HFFc6 (cell line): ENCODE measurements around the gene CPA1. TPM values are rescaled to one million over a fixed set of nuclear protein-coding genes. Genes with fewer than 3 reads are reported as not detected.
A peak's percentile ranks its signal among the peaks of the same experiment; 100 is the strongest.

ENCODE experiments used
- DNase-seq: peaks from one replicate; pipeline ENCODE4 v3.0.0-alpha.2; 2018
- H3K27ac Mint-ChIP-seq: 2 replicates; pipeline ENCODE4 v1.8.0; 2020; ENCODE audit warnings: mild to moderate bottlenecking, mixed read lengths
- H3K27me3 Mint-ChIP-seq: 2 replicates; pipeline ENCODE4 v1.8.0; 2021; ENCODE audit warnings: mild to moderate bottlenecking, moderate library complexity, mixed read lengths; ENCODE audit not compliant: insufficient read depth
- H3K36me3 Mint-ChIP-seq: 2 replicates; pipeline ENCODE4 v1.8.0; 2021; ENCODE audit warnings: low read depth, mixed read lengths
- H3K4me1 Mint-ChIP-seq: 2 replicates; pipeline ENCODE4 v1.8.0; 2020; ENCODE audit warnings: low read depth, mixed read lengths
- H3K4me3 Mint-ChIP-seq: 2 replicates; pipeline ENCODE4 v1.8.0; 2020; ENCODE audit warnings: mild to moderate bottlenecking, moderate library complexity, mixed read lengths
- H3K9me3 Mint-ChIP-seq: 2 replicates; pipeline ENCODE4 v1.8.0; 2020; ENCODE audit warnings: mild to moderate bottlenecking, mixed read lengths
- total RNA-seq, 6 experiments: library from RNA; stranded (reverse); fragmentation: NEBNext Ultra II Directional; extraction: Animal tissue kit (Norgen Biotek cat#: 25700); gene quantifications; 2 replicates in 1 of 6; 3 replicates in 5 of 6; pipeline ENCODE4 v1.2.3, GENCODE V29; 2021
- TF ChIP-seq, protein P1 (sequence below): fragments of 200-600 bp; sonication (generic); IDR thresholded peaks from 2 replicates; pipeline ENCODE4 v1.5.0; 2021; ENCODE audit warnings: antibody characterized with exemption, mild to moderate bottlenecking

Gene CPA1
- total RNA-seq, 6 experiments from 2014 or later, result not detected

- no peak for DNase-seq
- H3K27ac Mint-ChIP-seq, result no peak overlapping the region
- peaks cover 9% of the 10 kb centered on the region for H3K36me3 Mint-ChIP-seq
- H3K4me1 Mint-ChIP-seq, result no peaks in the 10 kb centered on the region
- TF ChIP-seq, protein P1, sequence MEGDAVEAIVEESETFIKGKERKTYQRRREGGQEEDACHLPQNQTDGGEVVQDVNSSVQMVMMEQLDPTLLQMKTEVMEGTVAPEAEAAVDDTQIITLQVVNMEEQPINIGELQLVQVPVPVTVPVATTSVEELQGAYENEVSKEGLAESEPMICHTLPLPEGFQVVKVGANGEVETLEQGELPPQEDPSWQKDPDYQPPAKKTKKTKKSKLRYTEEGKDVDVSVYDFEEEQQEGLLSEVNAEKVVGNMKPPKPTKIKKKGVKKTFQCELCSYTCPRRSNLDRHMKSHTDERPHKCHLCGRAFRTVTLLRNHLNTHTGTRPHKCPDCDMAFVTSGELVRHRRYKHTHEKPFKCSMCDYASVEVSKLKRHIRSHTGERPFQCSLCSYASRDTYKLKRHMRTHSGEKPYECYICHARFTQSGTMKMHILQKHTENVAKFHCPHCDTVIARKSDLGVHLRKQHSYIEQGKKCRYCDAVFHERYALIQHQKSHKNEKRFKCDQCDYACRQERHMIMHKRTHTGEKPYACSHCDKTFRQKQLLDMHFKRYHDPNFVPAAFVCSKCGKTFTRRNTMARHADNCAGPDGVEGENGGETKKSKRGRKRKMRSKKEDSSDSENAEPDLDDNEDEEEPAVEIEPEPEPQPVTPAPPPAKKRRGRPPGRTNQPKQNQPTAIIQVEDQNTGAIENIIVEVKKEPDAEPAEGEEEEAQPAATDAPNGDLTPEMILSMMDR, result no peak
- peaks cover 8% of the 10 kb centered on the region for H3K9me3 Mint-ChIP-seq
- peaks cover 8% of the 10 kb centered on the region for H3K27me3 Mint-ChIP-seq
- no peak overlapping the region for H3K4me3 Mint-ChIP-seq
Measured at GRCh38 chr7:130380861-130381455, 664 bp downstream of the CPA1 start.

DNA sequence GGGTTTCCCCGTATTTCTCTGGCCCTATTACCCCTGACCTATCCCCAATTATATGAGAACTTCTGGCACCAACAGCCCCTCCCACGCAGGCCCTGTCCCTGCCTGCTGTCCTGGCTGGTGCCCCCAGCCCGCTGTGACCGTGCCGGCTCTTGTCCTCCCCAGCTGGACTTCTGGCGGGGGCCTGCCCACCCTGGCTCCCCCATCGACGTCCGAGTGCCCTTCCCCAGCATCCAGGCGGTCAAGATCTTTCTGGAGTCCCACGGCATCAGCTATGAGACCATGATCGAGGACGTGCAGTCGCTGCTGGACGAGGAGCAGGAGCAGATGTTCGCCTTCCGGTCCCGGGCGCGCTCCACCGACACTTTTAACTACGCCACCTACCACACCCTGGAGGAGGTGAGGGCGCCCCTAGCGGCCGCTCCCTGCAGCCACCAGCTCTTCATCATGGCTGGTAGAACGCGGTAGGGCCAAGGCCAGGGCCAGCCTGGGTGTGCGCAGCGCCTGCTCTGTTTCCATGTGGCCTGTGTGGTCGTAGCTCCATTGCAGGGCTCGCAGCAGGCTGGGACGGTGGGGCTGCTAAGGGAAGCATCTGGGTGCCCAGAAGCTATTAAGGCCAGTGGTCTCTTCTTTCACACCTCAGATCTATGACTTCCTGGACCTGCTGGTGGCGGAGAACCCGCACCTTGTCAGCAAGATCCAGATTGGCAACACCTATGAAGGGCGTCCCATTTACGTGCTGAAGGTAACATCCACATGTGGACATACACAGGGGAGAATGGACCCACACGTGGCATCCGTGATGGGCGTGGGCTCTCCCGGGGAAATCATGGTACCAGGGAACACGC, 1.4 kb downstream of the CPA1 start:
- DNase-seq, result no peak
- Mint-ChIP-seq H3K36me3 (peaks cover 1% of the 10 kb centered on the region), H3K4me3 (no peak overlapping the region), H3K9me3 (peaks cover under 1% of the 10 kb centered on the region), H3K27me3 (peaks cover 8% of the 10 kb centered on the region), H3K27ac (no peak overlapping the region), H3K4me1 (no peaks in the 10 kb centered on the region)
- TF ChIP-seq, protein P1, result peak; percentile 42

DNA sequence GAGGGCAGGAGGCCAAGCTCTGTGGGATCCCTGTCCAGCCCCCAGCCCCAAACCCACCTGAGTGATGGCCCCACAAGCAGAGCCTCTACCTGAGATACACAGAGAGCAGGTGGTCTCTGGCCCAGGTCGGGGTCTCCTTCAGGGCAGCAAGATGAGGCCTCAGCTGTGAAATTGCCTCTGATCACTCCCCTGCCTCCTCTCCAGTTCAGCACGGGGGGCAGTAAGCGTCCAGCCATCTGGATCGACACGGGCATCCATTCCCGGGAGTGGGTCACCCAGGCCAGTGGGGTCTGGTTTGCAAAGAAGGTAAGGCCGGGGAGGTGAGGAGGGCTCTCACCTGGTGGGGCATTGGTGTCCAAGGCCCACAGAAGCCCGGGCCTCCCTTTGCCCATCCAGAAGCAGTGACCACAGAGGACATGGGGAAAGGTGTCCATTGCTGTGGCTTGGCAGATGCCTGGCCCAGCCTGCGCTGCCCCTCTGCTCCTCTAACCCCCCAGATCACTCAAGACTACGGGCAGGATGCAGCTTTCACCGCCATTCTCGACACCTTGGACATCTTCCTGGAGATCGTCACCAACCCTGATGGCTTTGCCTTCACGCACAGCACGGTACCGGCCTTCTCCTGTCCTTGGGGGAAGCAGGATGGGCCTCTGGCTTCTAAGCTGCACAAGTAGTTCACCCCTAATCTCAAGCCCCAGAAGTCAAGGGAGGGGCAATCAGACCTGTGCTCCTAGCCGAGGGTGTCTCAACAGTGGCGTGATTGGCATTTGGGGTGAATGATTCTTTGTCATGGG, 3.1 kb downstream of the CPA1 start:
- no peak overlapping the region for H3K27ac Mint-ChIP-seq
- H3K9me3 Mint-ChIP-seq, result no peaks in the 10 kb centered on the region
- H3K4me3 Mint-ChIP-seq, result no peak overlapping the region
- TF ChIP-seq, protein P1, result no peak
- peaks cover 6% of the 10 kb centered on the region; the same call in 1 of the 2 replicates for H3K4me1 Mint-ChIP-seq
- H3K36me3 Mint-ChIP-seq, result no peaks in the 10 kb centered on the region
- H3K27me3 Mint-ChIP-seq, result peaks cover 5% of the 10 kb centered on the region
- DNase-seq, result no peak

GRCh38 chr7:130384371-130384801, 4.1 kb downstream of the CPA1 start:
- Mint-ChIP-seq H3K27ac (no peak overlapping the region), H3K9me3 (peaks cover 4% of the 10 kb centered on the region), H3K36me3 (no peaks in the 10 kb centered on the region), H3K27me3 (peaks cover 4% of the 10 kb centered on the region), H3K4me3 (no peak overlapping the region), H3K4me1 (peaks cover 6% of the 10 kb centered on the region; the same call in 1 of the 2 replicates)
- DNase-seq, result no peak
- TF ChIP-seq, protein P1, result no peak

DNA sequence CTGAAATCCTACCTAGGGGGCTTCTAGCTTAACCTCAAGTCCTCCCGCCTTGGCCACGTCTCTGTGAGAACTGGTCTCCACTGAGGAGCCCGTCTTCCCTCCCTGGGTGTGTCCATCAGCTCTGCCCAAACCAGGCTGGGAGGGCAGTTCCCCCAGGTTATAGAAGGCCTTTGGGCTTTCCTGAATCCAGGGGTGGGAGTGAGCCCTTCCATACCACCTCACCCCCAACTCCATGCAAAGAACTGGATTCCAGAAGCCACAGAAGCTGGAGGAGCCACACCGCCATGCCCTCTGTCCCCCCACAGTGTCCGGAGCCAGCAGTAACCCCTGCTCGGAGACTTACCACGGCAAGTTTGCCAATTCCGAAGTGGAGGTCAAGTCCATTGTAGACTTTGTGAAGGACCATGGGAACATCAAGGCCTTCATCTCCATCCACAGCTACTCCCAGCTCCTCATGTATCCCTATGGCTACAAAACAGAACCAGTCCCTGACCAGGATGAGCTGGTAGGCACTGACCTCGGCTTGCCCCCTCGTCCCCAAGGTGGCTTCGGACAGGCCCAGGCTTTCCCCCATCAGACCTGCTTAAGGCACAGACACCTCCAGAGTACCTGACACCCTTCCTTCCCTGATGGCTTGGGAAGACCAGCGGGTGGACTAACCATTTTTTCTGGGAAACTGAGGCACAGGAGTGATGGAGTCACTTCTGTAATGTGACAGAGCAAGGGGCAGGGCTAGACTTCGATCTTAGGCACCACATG, 4.7 kb downstream of the CPA1 start:
- Mint-ChIP-seq H3K4me1 (peaks cover 6% of the 10 kb centered on the region; the same call in 1 of the 2 replicates), H3K36me3 (no peaks in the 10 kb centered on the region), H3K27ac (no peak overlapping the region), H3K4me3 (no peak overlapping the region), H3K9me3 (peaks cover 4% of the 10 kb centered on the region), H3K27me3 (peaks cover 4% of the 10 kb centered on the region)
- TF ChIP-seq, protein P1, result no peak
- DNase-seq, result no peak
